ENCODE data around the gene ACP2. TPM values are rescaled to one million over a fixed set of nuclear protein-coding genes. Genes with fewer than 3 reads are reported as not detected.
A peak's percentile ranks its signal among the peaks of the same experiment; 100 is the strongest.

The ACP2 gene
- total and polyA plus RNA-seq, 8 donors, result 22.5 to 53.6 (median 32.3) TPM

GRCh38 chr11:47264119-47264518 is 15.5 kb upstream of the ACP2 start:
- FAIRE-seq, result no peak

GRCh38 chr11:47261291-47261800 is 12.7 kb upstream of the ACP2 start:
- Histone ChIP-seq H3K9me3 (no peaks in the 10 kb centered on the region), H3K36me3 (no peaks in the 10 kb centered on the region), H3K4me1 (peaks cover 0 to 15% (median 4%) of the 10 kb centered on the region in 3 donors), H3K4me3 (no peak overlapping the region), H3K27me3 (no peaks in the 10 kb centered on the region), H3K27ac (no peak overlapping the region)
- ATAC-seq, result no peak
- no peak for DNase-seq
- 87 to 92% methylated on average over 22 of the region's 22 CpGs for WGBS, 2 donors
- no peak for TF ChIP-seq CTCF (IDR thresholded peaks at IDR 0.05)
- intact Hi-C loops (cut with DNase I), result loop anchor here in 1 of 3 donors (5.0 kb wide), 1 partner anchor 79 kb away; no protein-coding TSS in a partner anchor
- no peak for FAIRE-seq

More at GRCh38 chr11:47264119-47264518, 15.5 kb upstream of the ACP2 start:
- 91% methylated on average over 6 of the region's 6 CpGs for WGBS, 2 donors
- ATAC-seq (no peak), DNase-seq (peak in 1 of 6 donors; percentile 4)
- intact Hi-C loops (cut with DNase I), result loop anchor here in 1 of 3 donors (5.0 kb wide), 1 partner anchor 82 kb away; no protein-coding TSS in a partner anchor
- H3K27me3 ChIP-seq, result no peaks in the 10 kb centered on the region
- no peak overlapping the region for H3K4me3 ChIP-seq
- TF ChIP-seq CTCF (IDR thresholded peaks at IDR 0.05), result no peak
- no peaks in the 10 kb centered on the region for H3K36me3 ChIP-seq
- H3K9me3 ChIP-seq, result no peaks in the 10 kb centered on the region
- H3K4me1 ChIP-seq, result no peaks in the 10 kb centered on the region
- no peak overlapping the region for H3K27ac ChIP-seq

- no peak overlapping the region for H3K4me3 ChIP-seq
- H3K4me1 ChIP-seq, result peaks cover 4 to 19% (median 4%) of the 10 kb centered on the region in 3 donors
- FAIRE-seq (no peak), DNase-seq (no peak), ATAC-seq (no peak)
- 90 to 91% methylated on average over 19 of the region's 19 CpGs for WGBS, 2 donors
- H3K27ac ChIP-seq, result no peak overlapping the region
- intact Hi-C loops (cut with DNase I), result loop anchor here in 1 of 3 donors (5.0 kb wide), 1 partner anchor 78 kb away; no protein-coding TSS in a partner anchor
- no peaks in the 10 kb centered on the region for H3K27me3 ChIP-seq
- H3K9me3 ChIP-seq, result no peaks in the 10 kb centered on the region
- no peaks in the 10 kb centered on the region for H3K36me3 ChIP-seq
- no peak for TF ChIP-seq CTCF (IDR thresholded peaks at IDR 0.05)
Observed at GRCh38 chr11:47260366-47260765, 11.8 kb upstream of the ACP2 start.

- TF ChIP-seq CTCF (IDR thresholded peaks at IDR 0.05), result peak; percentile 31 to 43 (median 36)
- Histone ChIP-seq H3K4me3 (no peak overlapping the region), H3K4me1 (peaks cover 4 to 29% (median 4%) of the 10 kb centered on the region in 3 donors), H3K27ac (no peak overlapping the region), H3K27me3 (no peaks in the 10 kb centered on the region), H3K9me3 (no peaks in the 10 kb centered on the region), H3K36me3 (no peaks in the 10 kb centered on the region)
- intact Hi-C loops (cut with DNase I), result no loop called here
- 54% methylated on average over 10 of the region's 10 CpGs for WGBS, 2 donors
- ATAC-seq (peak in 3 of 4 donors; percentile 33 to 43 (median 37)), FAIRE-seq (no peak), DNase-seq (peak in 1 of 6 donors; percentile 38)
Observed at GRCh38 chr11:47259232-47259977, 10.8 kb upstream of the ACP2 start.

Data from pancreas (tissue), 10 donors.